GM18909 (cell line): ENCODE results near the gene HOXA1.

Source experiments
- ATAC-seq: cut with Tn5 transposase; IDR thresholded peaks from one replicate; pipeline ENCODE4 v1.9.1; 2021; ENCODE audit warnings: mild to moderate bottlenecking; ENCODE audit not compliant: unreplicated experiment, poor library complexity

Gene HOXA1

DNA sequence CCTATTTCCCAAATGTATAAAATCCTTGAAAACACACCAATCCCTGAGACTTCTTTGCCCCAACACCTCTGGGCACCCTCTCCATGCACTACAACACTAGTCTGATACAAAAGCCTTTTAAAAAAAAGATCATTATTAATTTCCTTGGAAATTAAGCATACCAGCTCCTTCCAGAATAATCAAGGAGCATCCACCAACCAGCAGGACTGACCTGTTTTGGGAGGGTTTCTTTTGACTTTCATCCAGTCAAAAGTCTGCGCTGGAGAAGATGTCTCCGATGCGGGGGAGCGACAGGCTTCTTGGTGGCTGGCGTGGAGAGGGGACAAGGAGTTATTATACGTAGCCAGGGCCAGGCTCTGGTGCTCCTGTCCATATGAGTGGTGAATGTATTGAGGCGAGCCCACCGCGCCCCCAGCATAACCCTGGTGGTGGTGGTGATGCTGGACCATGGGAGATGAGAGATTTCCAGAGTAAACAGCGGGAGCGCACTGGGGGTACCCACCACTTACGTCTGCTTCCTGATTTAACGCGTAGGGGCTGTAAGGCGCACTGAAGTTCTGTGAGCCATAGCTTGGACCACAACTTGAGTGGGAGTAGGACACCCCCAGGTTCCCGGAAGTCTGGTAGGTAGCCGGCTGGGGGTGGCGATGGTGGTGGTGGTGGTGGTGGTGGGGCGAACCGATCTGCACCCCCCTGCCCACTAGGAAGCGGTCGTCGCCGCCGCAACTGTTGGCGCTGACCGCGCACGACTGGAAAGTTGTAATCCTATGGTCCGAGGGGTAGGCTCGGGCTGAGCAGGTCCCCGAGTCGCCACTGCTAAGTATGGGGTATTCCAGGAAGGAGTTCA is 527 bp downstream of the HOXA1 start:
- no peak for ATAC-seq

DNA sequence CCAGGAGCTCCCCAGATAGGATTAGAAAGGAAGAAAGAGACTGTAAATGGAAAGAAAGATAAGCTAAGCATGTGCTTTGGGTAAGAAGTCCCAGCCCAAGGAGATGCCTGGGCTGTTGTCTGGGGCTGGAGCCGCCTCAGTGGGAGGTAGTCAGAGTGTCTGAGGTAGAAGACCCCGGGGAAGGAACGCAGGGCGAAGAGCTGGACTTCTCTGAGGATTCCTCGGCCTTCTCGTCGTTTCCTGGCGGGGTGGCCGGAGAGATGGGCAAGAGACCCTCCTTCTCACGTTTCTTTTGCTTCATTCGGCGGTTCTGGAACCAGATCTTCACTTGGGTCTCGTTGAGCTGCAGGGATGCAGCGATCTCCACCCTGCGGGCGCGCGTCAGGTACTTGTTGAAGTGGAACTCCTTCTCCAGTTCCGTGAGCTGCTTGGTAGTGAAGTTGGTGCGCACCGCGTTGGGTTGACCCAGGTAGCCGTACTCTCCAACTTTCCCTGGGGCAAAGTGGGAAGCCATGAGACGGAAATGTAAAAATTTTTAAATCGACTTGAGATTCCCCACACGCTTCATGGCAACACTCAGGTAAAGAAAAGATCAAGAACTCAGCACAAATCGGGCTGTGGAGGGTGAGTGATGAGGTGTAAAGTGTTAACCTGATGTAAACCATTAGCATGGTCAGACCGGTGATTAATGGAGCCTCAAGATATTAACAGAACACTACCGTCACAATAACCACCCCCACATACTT is 1.3 kb downstream of the HOXA1 start:
- no peak for ATAC-seq

GRCh38 chr7:27093184-27093895 is 2.5 kb downstream of the HOXA1 start:
- no peak for ATAC-seq

- ATAC-seq, result no peak
Observed at GRCh38 chr7:27092819-27093110, 3.0 kb downstream of the HOXA1 start.

DNA sequence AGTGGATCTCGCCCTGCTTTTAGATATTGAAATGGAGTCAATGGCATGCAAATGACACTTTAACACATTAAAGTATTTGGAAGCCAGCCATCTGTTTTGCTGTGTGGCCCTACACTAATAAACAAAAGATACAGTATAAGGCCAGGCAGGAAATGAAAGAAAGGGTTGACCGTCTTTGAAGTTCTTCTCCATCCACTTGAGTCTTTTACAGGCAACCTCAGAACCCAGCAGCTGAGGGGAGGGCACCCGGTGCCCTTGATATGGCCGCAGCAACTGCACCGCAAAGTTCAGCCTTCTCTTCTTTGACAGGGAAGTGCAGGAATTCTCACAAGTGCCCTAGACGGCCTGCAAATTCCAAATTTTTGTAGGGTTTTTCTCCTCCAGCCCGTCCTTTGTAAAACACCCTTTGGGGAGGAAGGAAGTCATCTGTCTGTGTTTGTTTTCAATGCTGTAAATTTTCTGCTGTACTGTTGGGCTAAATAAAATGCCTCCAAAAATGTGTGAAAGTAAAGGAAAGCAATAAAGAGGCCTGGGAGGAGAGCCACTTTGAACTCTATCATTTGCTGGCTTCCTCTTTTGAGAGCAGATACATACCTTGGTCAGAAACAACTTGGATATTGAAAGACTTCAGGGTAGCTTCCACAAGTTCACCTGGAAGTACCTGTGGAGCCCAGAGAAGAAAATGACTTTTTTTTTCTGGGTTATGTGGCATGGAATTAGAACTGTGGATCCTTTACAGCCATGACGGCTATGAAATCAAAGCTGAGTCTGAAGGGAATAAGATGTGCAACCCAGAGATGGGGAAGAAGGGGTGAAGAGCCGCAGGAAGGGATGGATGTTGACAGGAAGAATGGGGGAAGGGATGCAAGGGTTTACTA is 3.6 kb downstream of the HOXA1 start:
- ATAC-seq, result no peak

DNA sequence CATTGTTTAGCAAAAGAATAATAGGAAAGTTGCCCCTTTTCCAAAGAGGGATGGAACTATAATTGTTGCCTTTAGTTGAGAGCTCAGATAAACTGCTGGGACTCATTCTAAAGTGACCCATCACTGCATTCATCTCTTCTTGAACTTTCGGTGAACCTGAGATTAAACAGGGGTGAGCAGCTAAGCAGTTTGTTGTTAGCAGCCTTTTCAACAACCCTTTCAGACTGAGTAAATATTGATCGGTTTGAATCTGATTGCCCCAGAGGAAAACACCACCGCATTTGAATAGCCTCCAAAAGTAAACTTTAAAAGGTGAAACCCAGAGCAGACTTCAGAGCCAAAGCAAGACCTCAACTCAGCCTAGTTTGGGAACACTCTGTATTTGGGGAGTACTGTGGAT is 4.7 kb downstream of the HOXA1 start:
- ATAC-seq, result no peak

DNA sequence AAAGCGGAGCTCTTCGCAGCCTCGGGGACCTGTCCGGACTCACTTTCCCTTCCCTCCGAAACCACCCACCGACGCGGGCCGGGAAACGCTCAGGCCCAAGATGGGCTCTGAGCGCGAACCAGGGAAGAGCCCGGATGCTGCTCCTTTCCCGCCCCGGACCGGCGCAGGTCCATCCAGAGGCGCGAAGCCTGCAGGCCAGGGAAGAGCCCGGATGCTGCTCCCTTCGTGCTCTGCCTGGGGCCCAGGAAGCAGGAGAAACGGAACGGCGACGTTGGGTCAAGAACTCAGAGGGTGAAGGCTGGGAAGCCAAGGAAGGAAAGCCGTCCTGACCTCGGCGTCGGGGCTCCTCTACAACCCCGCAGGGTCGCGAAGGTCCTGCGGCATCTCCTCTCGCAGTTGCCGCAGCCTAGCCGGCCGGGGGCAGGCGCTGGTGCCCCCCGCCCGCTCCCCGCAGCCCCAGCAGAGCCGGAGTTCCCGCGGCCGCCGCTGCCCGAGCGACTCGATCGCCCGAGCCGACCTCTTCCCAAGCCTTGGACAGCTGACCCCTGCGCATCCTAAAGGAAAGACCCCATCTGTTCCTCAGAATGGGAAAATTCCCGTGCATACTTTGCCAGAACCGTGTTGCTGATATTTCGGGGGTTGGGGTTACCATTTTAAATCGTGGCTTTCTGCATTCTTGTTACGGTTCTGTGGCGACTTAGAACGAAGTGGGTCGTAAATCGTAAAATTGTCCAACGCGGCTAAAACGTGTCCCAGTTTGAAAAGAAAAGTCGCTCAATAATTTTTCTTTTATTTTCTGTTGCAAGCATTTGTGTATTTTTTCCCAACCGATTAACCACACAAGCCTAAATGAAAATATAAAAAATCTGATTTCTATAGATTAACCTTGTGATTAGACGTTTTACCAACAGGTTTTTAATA is 7.5 kb downstream of the HOXA1 start:
- no peak for ATAC-seq

- ATAC-seq, result no peak
Observed at GRCh38 chr7:27083646-27084045, 12.2 kb downstream of the HOXA1 start.

DNA sequence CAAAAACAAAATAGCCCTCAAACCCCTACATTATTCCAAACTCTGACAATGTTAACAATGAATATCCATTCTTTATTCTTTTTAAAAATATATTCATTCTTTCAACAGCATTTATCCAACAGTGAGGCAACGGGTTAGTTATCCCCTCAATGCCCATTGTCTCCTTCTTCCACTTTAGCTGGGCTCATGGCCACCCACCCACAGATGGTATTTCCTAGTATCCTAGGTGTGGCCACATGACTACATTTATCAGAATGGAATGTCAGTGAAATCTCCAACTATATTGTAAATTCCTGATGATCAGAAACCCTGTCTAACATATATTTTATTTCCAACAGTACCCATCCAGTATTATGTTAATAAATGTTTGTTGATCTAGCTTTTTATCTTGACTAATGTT is 13.6 kb downstream of the HOXA1 start:
- no peak for ATAC-seq

GRCh38 chr7:27080844-27081436 is 14.9 kb downstream of the HOXA1 start:
- ATAC-seq, result no peak

- ATAC-seq, result no peak
Observed at GRCh38 chr7:27079234-27079975, 16.4 kb downstream of the HOXA1 start.

DNA sequence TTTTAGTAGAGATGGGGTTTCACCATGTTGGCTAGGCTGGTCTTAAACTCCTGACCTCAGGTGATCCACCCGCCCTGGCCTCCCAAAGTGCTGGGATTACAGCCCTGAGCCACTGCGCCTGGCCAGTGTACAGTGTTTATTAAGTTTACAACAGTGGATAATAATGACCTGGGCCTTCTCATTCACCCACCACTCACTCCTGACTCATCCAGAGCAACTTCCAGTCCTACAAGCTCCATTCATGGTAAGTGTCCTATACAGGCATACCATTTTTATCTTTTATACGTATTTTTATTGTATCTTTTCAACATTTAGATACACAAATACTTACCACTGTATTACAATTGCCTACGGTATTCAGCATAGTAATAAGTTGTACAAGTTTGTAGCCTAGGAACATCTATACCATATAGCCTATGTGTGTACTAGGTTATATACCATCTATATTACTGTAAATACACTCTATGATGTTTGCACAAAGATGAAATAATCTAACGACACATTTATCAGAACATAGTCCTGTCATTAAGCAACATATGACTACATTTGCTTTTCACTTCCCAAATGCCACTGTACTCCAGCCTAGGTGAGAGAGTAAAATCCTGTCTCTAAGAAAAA is 17.1 kb downstream of the HOXA1 start:
- ATAC-seq, result no peak

DNA sequence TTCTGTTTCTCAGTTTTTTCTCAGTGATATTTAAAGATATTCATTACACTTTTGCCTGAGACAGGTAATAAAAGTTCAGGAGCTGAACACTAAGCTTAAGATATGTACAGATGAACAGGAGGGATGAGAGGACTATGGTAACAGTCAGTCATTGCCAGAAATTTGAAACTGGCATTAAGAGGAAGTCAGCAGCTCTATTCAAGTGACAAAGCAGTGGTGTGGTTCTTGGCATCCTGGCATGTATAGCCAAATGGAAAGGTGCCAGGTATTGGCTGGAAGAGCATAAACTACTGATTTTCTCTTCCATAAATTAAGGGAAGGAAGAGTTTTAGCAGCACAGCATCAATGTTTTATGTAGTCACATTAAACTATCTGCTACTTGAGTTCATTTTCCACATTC is 22.7 kb downstream of the HOXA1 start:
- ATAC-seq, result no peak

GRCh38 chr7:27071622-27072390 is 24.0 kb downstream of the HOXA1 start:
- ATAC-seq, result no peak

GRCh38 chr7:27068259-27068658 is 27.5 kb downstream of the HOXA1 start:
- ATAC-seq, result no peak

DNA sequence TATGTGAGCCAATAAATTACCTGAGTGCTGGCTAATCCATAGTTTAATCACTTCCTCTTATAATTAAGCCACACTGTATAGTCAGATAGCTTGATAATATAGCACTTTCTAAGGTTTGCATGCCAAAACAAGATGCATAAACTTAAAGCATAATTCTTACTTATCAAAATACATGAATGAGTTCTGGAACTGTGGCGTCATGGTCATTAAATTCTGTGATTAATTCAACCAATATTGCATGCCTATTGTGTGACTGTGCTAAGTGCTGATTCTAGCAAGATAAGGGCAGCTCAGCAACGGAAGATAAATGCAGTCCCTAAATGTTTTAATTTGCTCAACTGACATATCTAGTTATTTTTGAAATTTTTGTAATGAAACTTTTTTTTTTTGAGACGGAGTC is 29.7 kb downstream of the HOXA1 start:
- ATAC-seq, result no peak

DNA sequence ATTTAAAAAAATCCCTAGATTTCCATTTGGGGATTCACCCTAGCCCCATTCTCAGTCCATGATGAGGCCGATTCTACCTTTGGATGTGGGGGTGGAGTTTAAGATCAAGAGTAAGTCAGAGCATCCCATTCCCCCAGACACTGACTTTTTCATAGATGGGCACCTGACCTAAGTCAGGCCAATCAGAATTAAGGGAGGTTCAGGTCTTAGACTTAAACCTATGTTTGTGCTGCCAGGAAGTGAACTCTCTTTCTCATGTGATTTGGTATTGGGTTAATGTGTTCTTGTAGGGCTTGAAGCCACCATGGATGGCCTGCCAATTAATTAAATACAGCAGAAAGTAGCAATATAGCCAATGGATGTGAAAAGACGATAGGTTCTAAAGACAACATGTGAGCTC is 30.1 kb downstream of the HOXA1 start:
- no peak for ATAC-seq
